Measurements from ENCODE around the gene PRSS8.
"Not testable (repeated sequence)": the region's sequence is repeated elsewhere in the genome, so short reads cannot be mapped to it uniquely, and the experiment has no call there.

The PRSS8 gene

DNA sequence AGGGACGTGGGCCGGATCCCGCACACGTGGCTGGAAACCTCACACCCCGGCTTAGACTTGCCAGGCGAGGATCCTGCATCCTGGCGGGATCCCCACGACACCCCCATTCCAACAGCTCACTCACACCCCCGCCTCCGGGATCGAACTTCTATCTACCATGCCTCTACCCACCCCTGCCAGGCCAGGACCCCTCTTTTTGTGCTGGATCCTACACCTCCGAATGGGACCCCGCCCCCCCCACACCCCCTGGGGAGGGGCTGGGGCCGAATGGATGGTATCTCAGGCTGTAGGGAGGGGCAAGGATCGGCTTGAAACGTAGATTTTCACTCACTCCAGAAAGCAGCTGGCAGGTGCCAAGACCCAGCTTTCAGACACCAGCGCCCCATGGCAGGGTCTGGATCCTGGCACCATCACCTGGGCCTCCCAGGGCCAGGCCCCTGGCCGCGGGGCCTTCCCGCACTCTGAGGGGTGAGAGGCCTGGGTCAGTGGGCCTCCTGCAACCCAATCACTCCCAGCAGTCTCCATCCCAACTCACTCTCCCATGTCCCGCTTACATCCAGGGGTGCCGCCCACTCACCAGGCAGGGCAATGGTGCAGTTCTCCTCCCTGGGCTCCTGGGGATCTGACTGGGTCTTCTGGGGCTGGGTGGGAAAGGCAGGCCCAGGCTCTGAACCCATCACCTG is 7.6 kb upstream of the PRSS8 start:
- DNase-seq (ENCODE audit: low read depth), result no peak
- TF ChIP-seq, protein P1, sequence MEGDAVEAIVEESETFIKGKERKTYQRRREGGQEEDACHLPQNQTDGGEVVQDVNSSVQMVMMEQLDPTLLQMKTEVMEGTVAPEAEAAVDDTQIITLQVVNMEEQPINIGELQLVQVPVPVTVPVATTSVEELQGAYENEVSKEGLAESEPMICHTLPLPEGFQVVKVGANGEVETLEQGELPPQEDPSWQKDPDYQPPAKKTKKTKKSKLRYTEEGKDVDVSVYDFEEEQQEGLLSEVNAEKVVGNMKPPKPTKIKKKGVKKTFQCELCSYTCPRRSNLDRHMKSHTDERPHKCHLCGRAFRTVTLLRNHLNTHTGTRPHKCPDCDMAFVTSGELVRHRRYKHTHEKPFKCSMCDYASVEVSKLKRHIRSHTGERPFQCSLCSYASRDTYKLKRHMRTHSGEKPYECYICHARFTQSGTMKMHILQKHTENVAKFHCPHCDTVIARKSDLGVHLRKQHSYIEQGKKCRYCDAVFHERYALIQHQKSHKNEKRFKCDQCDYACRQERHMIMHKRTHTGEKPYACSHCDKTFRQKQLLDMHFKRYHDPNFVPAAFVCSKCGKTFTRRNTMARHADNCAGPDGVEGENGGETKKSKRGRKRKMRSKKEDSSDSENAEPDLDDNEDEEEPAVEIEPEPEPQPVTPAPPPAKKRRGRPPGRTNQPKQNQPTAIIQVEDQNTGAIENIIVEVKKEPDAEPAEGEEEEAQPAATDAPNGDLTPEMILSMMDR (IDR thresholded peaks at IDR 0.05; ENCODE audit: insufficient read depth, low read depth, low read length, missing control alignments), result no peak
- no peak overlapping the region for H3K4me3 ChIP-seq (ENCODE audit: low read length)

DNA sequence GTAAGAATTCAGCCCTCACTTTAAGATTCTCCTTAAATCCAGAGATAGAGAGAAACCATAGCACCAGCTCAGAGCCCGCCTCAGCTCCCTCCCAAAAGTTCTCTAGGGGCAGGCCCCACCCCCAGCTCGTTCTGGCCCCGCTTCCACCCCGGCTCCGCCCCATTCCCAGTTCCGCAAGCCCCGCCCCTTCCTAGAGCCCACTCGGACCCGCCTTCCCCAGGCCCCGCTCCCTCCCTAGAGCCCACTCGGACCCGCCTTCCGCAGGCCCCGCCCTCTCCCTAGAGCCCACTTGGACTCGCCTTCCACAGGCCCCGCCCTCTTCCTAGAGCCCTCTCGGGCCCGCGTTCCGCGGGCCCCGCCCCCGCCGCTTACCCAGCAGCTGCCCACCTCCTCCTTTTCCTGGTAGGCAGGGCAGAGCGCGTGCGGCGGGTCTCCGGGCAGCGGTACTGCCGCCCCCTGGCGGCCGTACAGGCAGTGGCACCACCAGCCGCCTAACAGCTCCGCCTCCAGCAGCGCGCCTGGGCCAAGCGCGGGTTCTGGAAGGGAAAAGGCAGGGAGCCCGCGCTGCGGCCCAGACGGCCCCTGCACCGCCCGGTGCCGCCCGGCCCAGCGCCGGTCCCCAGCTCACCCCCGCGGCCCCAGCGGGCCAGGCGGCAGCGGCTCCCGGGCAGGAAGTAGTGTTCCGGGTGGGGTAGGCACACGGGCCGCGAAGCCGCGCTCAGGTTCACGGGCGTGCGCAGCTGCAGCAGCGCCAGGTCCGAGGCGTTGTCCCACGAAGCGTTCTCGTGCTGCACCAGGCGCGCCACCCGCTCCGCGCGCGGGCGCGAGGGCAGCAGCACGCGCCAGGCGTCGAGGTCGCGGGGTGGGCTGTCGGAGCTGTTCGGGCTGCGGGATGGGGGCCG is 6.8 kb upstream of the PRSS8 start:
- TF ChIP-seq, protein P1 (IDR thresholded peaks at IDR 0.05; ENCODE audit: insufficient read depth, low read depth, low read length, missing control alignments), result peak; percentile 64
- peak overlapping the region; percentile 36 for H3K4me3 ChIP-seq (ENCODE audit: low read length)
- DNase-seq (ENCODE audit: low read depth), result peak; percentile 99

DNA sequence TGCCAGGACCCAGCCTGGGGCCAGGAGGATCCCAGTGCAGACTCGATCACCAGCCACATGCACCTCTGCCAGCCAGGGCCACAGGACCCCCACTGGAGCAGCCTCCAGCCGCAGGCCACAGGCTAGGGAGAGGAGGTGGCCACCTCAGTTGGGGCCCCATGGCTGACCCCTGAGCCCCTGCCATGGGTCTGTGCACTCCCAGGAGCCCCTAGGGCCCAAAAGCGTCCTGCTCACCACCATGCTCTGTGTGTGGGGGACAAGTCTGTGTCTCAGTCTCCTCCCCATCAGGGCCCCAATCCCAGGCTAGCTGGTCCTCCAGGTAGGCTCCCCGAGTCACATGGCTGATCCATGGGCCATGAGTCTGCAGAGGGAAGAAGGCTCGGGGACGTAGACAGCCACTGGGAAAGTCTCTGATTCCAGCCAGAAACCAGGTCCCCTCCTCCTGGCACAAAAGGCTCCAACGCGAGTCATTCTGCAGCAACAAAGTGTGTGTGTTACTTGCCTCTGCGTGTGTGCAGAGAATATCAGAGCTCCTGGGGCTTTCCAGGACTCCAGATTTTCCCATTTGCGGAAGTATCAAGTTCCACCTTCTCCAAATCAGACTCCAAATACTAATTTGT is 6.1 kb upstream of the PRSS8 start:
- TF ChIP-seq, protein P1 (IDR thresholded peaks at IDR 0.05; ENCODE audit: insufficient read depth, low read depth, low read length, missing control alignments), result no peak
- peak overlapping the region; percentile 36 for H3K4me3 ChIP-seq (ENCODE audit: low read length)
- DNase-seq (ENCODE audit: low read depth), result peak; percentile 72

DNA sequence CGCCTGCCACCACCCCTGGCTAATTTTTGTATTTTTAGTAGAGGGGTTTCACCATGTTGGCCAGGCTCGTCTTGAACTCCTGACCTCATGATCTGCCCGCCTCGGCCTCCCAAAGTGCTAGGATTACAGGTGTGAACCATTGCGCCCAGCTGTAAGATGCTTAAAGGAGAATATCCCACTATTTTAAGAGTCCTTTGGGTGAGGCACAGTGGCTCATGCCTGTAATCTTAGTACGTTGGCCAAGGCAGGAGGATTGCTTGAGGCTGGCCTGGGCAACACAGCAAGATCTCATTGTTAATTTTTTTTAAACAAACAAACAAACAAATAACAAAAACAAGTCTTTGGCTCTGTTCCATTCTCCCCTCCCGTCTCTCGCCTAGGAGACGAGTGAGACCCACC is 5.5 kb upstream of the PRSS8 start:
- not testable (repeated sequence) for H3K4me3 ChIP-seq (ENCODE audit: low read length); DNase-seq (ENCODE audit: low read depth)

DNA sequence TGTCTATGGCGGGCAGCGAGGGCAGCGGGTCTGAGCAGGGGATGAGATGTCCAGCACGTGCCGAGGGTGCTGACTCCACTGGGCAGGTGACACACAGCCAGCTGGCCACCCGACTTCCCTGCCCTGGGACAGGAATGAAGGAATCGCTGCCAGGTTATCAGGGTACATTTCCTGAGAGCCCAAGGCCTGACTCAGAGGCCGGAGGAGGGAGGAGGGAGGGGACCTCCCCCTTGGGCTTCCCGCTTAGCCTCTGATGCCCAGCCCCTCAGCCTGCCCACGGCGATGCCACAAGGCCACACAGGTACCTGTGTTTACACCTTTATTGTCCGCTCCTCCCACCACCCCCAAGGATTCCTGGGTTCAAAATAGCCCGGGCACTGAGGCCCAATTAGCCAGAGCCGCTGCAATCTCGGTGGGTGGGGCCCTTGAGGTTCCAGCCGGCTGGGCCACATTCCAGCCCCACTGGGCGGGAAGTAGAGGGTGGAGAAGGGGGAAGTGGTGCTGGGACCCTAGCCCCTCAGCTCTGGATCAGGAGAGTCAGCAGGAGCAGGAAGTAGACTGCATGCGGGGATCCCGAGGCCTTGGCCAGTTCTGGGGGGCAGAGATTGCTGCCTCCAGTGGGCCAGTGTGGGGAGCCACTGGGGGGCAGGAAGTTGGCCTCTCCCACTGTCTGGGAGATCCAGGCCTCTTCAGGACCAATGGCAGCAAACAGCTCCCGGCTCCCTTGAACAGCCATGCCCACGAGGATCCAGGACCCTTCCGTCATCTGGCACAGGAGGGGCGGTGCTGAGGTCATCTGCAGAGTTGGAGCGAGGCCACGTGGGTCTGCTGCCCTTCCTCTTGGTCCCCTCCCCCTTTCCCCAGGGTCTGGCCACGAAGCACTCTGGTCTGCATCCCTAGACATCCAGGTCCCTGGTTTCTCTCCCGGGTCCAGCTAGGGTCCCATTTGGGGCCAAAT is 3.4 kb upstream of the PRSS8 start:
- DNase-seq (ENCODE audit: low read depth), result peak; percentile 87
- no peak overlapping the region for H3K4me3 ChIP-seq (ENCODE audit: low read length)
- TF ChIP-seq, protein P1 (IDR thresholded peaks at IDR 0.05; ENCODE audit: insufficient read depth, low read depth, low read length, missing control alignments), result no peak

DNA sequence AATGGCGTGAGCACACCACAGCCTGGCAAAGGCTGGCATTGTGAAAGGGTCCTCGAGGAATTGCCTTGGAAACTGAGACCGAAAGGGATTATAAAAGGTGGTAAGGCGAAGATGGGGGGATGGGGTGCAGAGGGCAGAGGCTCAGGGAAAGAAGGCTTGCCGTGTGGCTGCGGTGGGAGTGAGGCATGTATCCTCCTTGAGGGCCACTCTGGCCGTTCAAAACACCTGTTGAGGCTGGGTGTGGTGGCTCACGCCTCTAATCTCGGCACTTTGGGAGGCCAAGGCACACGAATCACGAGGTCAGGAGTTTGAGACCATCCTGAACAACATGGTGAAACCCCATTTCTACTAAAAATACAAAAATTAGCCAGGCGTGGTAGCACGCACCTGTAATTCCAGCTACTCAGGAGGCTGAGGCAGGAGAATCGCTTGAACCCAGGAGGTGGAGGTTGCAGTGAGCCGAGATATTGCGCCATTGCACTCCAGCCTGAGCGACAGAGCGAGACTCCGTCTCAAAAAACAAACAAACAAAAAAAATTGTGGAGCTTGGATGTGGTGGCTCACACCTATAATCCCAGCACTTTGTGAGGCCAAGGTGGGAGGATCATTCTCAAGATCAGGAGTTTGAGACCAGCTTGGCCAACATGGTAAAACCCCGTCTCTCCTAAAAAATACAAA is 1.4 kb upstream of the PRSS8 start:
- not testable (repeated sequence) for DNase-seq (ENCODE audit: low read depth); H3K4me3 ChIP-seq (ENCODE audit: low read length)

DNA sequence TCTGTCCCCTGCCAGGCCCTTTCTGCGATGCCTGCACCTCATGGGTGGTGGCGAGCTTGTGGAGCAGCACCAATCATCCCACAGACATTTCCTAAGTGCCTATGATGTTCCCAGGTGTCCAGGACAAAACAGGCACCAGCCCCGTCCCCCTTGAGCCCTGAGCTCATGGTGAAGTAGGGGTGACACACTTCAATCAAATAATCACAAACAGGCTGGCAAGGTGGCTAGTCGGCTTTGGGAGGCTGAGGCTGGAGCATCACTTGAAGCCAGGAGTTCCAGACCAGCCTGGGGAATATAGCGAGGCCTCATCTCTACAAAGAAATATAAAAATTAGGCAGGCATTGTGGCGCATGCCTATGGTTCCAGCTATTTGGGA is 748 bp upstream of the PRSS8 start:
- TF ChIP-seq, protein P1 (IDR thresholded peaks at IDR 0.05; ENCODE audit: insufficient read depth, low read depth, low read length, missing control alignments), result no peak
- no peak for DNase-seq (ENCODE audit: low read depth)
- no peak overlapping the region for H3K4me3 ChIP-seq (ENCODE audit: low read length)

Measured in epithelial cell of esophagus (primary cell).